HG02973 (cell line): ENCODE measurements around the gene CR1L.
"Not testable (repeated sequence)": the region's sequence is repeated elsewhere in the genome, so short reads cannot be mapped to it uniquely, and the experiment has no call there.

Experiments used
- ATAC-seq: cut with Tn5 transposase; IDR thresholded peaks from one replicate; pipeline ENCODE4 v1.9.1; 2021; ENCODE audit warnings: moderate library complexity; ENCODE audit not compliant: unreplicated experiment

The CR1L gene

GRCh38 chr1:207645635-207646081 is 725 bp downstream of the CR1L start:
- ATAC-seq = no peak

GRCh38 chr1:207646171-207646570 is 1.2 kb downstream of the CR1L start:
- no peak for ATAC-seq

GRCh38 chr1:207646944-207647579 is 2.1 kb downstream of the CR1L start:
- no peak for ATAC-seq

DNA sequence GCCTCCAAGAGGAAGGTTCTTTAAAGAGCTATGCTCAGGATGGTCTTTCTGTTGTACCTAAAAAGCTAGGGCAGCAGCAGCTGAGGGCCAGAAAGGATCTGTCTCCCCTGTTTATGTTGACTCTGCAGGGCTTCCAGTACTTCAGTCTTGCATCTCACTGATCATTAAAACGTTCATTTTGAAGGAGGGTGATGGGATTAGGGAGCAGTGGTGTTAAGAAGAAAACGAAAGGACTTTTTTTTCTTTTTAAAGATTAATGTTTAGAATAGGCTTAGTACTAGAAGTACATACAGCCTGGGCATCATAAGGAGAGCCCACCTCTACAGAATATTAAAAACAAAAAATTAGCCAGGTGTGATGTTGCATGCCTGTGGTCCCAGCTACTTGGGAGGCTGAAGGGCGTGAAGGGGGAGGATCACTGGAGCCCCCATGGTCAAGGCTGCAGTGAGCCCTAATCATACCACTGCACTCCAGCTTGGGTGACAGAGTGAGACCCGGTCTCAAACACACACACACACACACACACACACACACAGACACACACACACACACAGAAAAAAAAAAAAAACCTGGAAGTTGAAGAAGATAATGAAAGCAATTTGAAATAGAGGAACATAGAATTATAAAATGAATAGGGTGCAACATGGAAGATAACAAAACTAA is 2.9 kb downstream of the CR1L start:
- no peak for ATAC-seq

DNA sequence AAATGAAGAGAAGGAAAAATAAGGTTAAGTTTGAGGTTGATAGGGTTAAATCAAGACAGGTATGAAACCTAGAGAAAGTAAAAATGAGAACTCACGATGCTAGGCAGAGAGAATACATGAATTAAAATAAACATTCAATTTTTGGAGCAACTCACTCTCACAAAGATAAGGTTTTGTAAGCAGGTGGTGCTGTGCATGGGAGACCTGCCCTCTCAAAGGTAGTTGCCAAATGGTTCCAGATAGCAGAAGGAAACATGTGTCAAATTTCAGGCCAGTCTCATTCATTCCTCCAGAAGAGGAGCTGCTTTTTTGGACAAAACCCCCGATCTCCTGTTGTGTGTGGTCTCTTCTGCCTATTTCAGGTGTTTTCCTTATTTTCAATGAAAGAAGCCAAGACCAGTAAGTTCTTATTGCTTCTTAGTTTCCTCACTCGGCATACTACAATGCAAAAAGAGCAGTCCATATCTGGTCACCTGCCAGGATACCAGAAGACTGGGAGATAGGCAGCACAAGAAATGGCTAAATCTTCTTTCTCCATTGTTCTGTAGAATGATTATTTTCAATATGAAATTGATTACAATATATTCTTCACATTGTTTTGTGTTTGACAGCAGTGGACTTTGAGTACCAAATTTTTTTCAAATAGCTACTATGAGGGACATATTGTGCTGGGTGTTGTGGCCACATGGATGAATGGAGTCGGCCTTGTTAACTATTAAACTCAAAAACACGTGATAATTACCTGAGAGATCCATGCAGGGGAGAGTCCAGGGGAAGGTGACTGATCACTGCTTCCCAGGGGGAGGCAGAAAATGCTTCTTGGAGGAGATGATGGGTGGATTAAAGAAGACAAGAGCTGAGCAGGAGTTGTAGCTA is 3.6 kb downstream of the CR1L start:
- ATAC-seq = no peak

DNA sequence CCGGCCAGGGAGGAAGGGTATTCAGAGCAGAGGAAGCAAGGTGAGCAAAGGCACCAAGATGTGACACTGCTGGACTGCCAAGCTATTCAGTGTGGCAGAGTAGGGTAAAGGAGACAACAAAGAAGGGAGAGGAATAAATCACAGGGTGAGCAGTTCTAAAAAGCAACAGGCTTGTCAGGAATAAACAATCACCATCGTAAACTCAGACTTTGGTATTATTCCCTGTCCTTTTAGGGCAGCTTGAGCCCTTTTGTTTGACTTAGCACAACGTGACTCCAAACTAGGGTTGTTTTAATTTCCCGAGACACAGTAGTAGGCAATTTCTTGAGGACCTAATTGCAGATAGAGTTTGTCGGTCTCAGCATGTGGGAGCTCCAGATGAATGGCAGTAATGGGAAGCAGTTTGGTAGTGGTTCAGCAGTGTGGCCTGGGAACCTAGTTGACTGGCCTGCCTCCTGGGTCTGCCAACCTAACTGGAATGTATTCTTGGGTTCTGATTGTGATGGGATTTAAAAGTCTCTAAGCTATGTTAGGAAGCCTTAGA is 4.3 kb downstream of the CR1L start:
- ATAC-seq = no peak

- ATAC-seq = no peak
These were observed 5.1 kb downstream of the CR1L start for GRCh38 chr1:207649865-207650580.

GRCh38 chr1:207651583-207651982 is 6.7 kb downstream of the CR1L start:
- no peak for ATAC-seq

DNA sequence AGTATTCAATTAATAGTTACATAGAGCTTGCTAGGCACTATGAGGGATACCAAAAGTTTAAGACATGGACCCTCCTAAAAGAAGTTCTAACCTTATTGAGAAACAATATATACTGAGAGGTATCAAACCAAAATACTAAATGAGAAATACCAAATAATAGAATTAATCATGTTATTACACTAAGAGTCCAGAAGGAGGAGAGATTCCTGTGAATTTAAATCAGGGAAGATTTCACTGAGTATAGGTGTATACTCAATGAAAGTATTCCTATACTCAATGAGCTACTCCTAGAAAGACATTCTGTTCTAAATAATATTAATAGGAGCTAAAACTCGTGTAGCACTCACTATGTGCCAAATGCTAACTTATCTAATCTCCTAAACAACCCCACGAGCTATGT is 9.4 kb downstream of the CR1L start:
- no peak for ATAC-seq

GRCh38 chr1:207658408-207658807 is 13.5 kb downstream of the CR1L start:
- no peak for ATAC-seq

GRCh38 chr1:207658904-207659485 is 14.1 kb downstream of the CR1L start:
- no peak for ATAC-seq

- no peak for ATAC-seq
These were observed 14.7 kb downstream of the CR1L start for GRCh38 chr1:207659545-207660153.

DNA sequence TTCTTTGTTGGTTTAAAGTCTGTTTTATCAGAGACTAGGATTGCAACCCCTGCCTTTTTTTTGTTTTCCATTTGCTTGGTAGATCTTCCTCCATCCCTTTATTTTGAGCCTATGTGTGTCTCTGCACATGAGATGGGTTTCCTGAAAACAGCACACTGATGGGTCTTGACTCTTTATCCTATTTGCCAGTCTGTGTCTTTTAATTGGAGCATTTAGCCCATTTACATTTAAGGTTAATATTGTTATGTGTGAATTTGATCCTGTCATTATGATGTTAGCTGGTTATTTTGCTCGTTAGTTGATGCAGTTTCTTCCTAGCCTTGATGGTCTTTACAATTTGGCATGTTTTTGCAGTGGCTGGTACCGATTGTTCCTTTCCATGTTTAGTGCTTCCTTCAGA is 16.5 kb downstream of the CR1L start:
- not testable (repeated sequence) for ATAC-seq

- no peak for ATAC-seq
These were observed 21.4 kb downstream of the CR1L start for GRCh38 chr1:207666342-207666741.

GRCh38 chr1:207669528-207670009 is 24.6 kb downstream of the CR1L start:
- ATAC-seq = no peak

DNA sequence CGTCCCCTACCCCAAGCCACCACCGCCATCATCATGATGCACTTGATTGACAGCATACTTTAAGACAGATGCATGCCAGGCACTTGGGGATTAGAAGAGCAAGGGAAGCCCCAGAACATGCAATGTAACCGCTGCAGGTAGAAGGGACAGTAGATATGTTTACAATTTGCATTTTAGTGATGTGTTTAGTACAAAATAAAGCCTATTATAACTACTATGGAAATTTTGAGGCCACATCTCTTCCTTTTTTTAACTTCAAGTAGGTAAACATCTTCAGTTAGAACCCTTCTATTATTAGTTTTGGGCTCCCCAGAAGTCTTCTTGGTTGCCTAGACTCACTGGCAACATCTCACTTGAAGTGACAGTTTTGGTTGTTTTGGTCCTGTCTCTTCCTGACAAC is 25.3 kb downstream of the CR1L start:
- ATAC-seq = no peak

DNA sequence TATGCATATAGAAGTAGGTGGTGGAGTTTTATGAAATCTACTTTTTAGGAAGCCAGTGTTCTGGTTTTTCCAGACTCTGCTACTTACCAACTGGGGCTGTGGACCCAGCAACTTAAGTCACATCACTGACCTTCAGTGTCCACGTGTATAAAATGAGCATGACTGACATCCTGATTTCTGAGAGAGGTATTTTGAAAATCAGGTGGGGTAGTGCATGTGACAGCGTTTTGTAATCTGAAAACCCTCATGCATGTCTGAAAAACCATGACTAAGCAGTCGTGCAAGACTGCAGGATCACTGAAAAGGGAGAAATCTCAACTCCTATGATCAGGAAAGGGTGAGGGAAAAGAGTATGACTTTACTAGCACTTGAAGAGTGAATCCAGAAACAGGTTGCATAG is 26.1 kb downstream of the CR1L start:
- ATAC-seq = no peak

GRCh38 chr1:207672522-207673130 is 27.7 kb downstream of the CR1L start:
- ATAC-seq = no peak

DNA sequence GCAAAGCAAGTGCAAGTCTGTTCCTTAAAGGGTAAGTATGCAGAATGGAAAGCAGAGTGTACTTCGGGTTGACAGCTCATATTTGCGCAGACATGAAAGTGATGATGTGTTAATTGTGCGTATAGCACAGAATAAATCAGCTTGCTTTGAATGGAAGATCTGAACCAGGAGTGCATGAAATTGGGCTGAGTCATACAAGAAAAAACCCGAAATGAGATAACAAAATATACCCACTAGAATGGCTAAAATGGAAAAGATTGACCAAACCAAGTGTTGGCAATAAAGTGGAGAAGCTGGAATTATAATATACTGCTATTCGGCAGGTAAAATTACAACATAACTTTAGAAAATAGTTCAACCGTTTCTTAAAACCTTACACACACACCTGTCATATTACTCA is 28.5 kb downstream of the CR1L start:
- ATAC-seq = no peak

DNA sequence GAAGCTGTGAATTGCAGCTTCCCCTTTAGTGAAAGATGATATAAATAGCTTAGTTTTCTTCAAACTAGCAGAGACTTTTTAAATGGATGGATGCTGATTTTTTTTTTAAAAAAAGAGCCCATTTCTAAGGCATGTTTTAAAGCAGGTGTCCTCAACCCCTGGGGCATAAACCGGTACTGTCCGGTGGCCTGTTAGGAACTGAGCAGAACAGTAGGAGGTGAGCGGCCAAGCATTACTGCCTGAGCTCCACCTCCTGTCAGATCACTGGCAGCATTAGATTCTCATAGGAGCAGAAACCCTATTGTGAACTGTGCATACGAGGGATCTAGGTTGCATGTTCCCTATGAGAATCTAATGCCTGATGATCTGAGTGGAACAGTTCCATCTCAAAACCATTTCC is 31.2 kb downstream of the CR1L start:
- no peak for ATAC-seq
